PC-3 (cell line): Measurements from ENCODE around the gene PHLDB1. TPM values are rescaled to one million over a fixed set of nuclear protein-coding genes. Genes with fewer than 3 reads are reported as not detected.

Experiments
- ATAC-seq: fragments of 200-7000 bp; cut with Tn5 transposase; 2 replicates; pipeline ENCODE4 v1.9.1; 2020; ENCODE audit warnings: mild to moderate bottlenecking, moderate library complexity
- BruUV-seq: library from RNA; stranded (reverse); fragments of 400-500 nt; replicated peaks from 2 replicates; lab custom pipeline; 2021; lab: Mats Ljungman, UMichigan
- CTCF ChIA-PET: fragments of 300-600 bp; sonication (Branson Sonifier 250); formaldehyde crosslinking; loops from one replicate; lab custom pipeline; 2022; ENCODE audit warnings: antibody characterized with exemption; lab: Charles Lee
- POLR2A ChIA-PET: fragments of 300-600 bp; sonication (Branson Sonifier 250); formaldehyde crosslinking; loops from one replicate; lab custom pipeline; 2022; ENCODE audit warnings: antibody characterized with exemption; ENCODE audit not compliant: unreplicated experiment; lab: Charles Lee
- DNase-seq: peaks from one replicate; pipeline ENCODE4 v3.0.0-alpha.2; 2015
- H2AFZ ChIP-seq: fragments of 300-600 bp; sonication (generic); 2 replicates; pipeline ENCODE4 v1.6.0; 2016; ENCODE audit warnings: antibody characterized with exemption, low read length
- H3F3A ChIP-seq: fragments of 300-600 bp; sonication (generic); one replicate; pipeline ENCODE4 v1.6.0; 2017; ENCODE audit warnings: antibody characterized with exemption, low read length, control low read depth, mild to moderate bottlenecking; ENCODE audit not compliant: unreplicated experiment
- H3K27ac ChIP-seq: fragments of 300-600 bp; sonication (generic); 2 replicates; pipeline ENCODE4 v1.5.1; 2016; ENCODE audit warnings: mild to moderate bottlenecking, low read length
- H3K27me3 ChIP-seq: fragments of 300-600 bp; sonication (generic); 2 replicates; pipeline ENCODE4 v1.6.1; 2016; ENCODE audit warnings: low read length, mixed read lengths
- H3K36me3 ChIP-seq: fragments of 300-600 bp; sonication (generic); 2 replicates; pipeline ENCODE4 v1.6.1; 2016; ENCODE audit warnings: low read depth, mixed run types, low read length, mixed read lengths
- H3K4me1 ChIP-seq: fragments of 300-600 bp; sonication (generic); 2 replicates; pipeline ENCODE4 v1.5.1; 2016; ENCODE audit warnings: low read length; ENCODE audit not compliant: insufficient read depth
- H3K4me2 ChIP-seq: fragments of 300-600 bp; sonication (generic); 2 replicates; pipeline ENCODE4 v1.6.0; 2016; ENCODE audit warnings: low read length
- H3K4me3 ChIP-seq: fragments of 300-600 bp; sonication (generic); 2 replicates; pipeline ENCODE4 v1.5.1; 2016; ENCODE audit warnings: mild to moderate bottlenecking, low read length, mixed read lengths
- H3K79me2 ChIP-seq: fragments of 300-600 bp; sonication (generic); 2 replicates; pipeline ENCODE4 v1.6.1; 2017; ENCODE audit warnings: low read length, mixed read lengths
- H3K9ac ChIP-seq: fragments of 300-600 bp; sonication (generic); 2 replicates; pipeline ENCODE4 v1.6.0; 2016; ENCODE audit warnings: mild to moderate bottlenecking, low read length
- H3K9me2 ChIP-seq: fragments of 300-600 bp; sonication (generic); replicated peaks from 2 replicates; pipeline ENCODE4 v1.6.1; 2016; ENCODE audit warnings: mixed run types, low read length, mixed read lengths
- H3K9me3 ChIP-seq: fragments of 300-600 bp; sonication (generic); 2 replicates; pipeline ENCODE4 v1.6.1; 2016; ENCODE audit warnings: low read length, mixed read lengths
- H4K20me1 ChIP-seq: fragments of 300-600 bp; sonication (generic); 2 replicates; pipeline ENCODE4 v1.6.1; 2016; ENCODE audit warnings: low read length, mixed read lengths
- EZH2 ChIP-seq: fragments of 300-600 bp; sonication (generic); IDR thresholded peaks from one replicate; pipeline ENCODE4 v1.6.1; 2017; ENCODE audit warnings: antibody characterized with exemption, mild to moderate bottlenecking, low read length; ENCODE audit not compliant: unreplicated experiment
- EZH2phosphoT487 ChIP-seq: fragments of 300-600 bp; sonication (generic); IDR thresholded peaks from 2 replicates; pipeline ENCODE4 v1.6.1; 2018; ENCODE audit warnings: mild to moderate bottlenecking, antibody characterized with exemption, low read length, borderline replicate concordance
- intact Hi-C: fragments of 100-400 bp; cut with micrococcal nuclease; formaldehyde crosslinking; loops from 2 replicates; pipeline ENCODE4 v1.9.0; 2023
- total RNA-seq: library from RNA; depleted of rRNA; stranded (reverse); fragments of >200 nt; gene quantifications from 2 replicates; pipeline ENCODE4 v1.2.3, GENCODE V29; 2014
- TF ChIP-seq, protein P1 (sequence below): fragments of 300-600 bp; sonication (generic); conservative IDR thresholded peaks from 2 replicates; pipeline ENCODE4 v1.5.1; 2017; ENCODE audit warnings: antibody characterized with exemption, low read depth, mild to moderate bottlenecking, low read length

PHLDB1 gene
- total RNA-seq, 1 experiment from 2014 or later = 36.1 TPM

GRCh38 chr11:118652681-118653181 is 45.3 kb downstream of the PHLDB1 start:
- ChIA-PET CTCF (no interaction called here), POLR2A (no interaction called here)
- Histone ChIP-seq H3K27ac (no peak overlapping the region), H3K4me3 (no peak overlapping the region), H4K20me1 (no peaks in the 10 kb centered on the region), H3K9me3 (no peaks in the 10 kb centered on the region), H2AFZ (no peak overlapping the region), H3K9me2 (no peaks in the 10 kb centered on the region), H3K36me3 (no peaks in the 10 kb centered on the region; the same call in 1 of the 2 replicates), H3K4me2 (no peak overlapping the region), H3K27me3 (no peaks in the 10 kb centered on the region), H3F3A (no peaks in the 10 kb centered on the region), H3K9ac (no peak overlapping the region), H3K4me1 (no peaks in the 10 kb centered on the region), H3K79me2 (no peaks in the 10 kb centered on the region)
- no TSS peak for BruUV-seq
- TF ChIP-seq, protein P1, sequence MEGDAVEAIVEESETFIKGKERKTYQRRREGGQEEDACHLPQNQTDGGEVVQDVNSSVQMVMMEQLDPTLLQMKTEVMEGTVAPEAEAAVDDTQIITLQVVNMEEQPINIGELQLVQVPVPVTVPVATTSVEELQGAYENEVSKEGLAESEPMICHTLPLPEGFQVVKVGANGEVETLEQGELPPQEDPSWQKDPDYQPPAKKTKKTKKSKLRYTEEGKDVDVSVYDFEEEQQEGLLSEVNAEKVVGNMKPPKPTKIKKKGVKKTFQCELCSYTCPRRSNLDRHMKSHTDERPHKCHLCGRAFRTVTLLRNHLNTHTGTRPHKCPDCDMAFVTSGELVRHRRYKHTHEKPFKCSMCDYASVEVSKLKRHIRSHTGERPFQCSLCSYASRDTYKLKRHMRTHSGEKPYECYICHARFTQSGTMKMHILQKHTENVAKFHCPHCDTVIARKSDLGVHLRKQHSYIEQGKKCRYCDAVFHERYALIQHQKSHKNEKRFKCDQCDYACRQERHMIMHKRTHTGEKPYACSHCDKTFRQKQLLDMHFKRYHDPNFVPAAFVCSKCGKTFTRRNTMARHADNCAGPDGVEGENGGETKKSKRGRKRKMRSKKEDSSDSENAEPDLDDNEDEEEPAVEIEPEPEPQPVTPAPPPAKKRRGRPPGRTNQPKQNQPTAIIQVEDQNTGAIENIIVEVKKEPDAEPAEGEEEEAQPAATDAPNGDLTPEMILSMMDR = no peak
- no peak for TF ChIP-seq EZH2
- TF ChIP-seq EZH2phosphoT487 = no peak
- ATAC-seq = no peak; the same call in 1 of the 2 replicates
- intact Hi-C loops = no loop called here
- DNase-seq = no peak

DNA sequence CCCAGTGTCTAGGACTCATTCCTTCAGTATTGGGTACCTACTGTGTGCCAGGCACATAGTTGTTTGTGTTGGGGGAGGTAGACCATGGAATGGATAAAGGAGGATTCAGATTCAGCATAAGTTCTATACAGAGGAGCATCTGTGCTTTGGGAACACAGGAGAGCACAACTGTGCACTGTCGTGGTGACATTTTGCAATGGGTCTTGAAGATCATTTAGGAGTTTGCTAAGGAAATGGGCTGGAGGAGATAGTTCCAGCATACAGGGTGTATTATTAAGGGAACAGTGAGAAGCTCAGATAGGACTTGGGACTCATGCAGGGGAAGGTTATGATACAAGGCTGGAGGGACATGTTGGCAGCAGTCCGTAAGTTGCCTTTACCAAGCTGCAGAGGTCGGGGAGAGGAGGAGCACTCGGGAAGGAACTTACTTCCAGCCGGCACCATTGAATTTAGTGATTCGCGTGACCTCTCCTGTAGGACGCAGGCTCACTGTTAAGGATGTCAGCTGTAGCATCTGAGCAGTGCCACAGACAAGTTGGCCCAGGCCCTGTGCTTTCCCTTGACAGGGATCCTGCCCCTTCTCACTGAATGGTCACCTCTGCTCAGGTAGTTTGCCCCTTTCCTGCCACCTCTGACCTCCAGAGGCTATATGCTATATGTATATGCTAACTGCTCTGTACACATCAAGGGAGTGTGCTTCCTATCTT is 46.4 kb downstream of the PHLDB1 start:
- Histone ChIP-seq H3K4me1 (no peaks in the 10 kb centered on the region), H3F3A (no peaks in the 10 kb centered on the region), H3K27ac (no peak overlapping the region), H3K79me2 (no peaks in the 10 kb centered on the region), H3K9me2 (no peaks in the 10 kb centered on the region), H3K9me3 (no peaks in the 10 kb centered on the region), H4K20me1 (no peaks in the 10 kb centered on the region), H3K9ac (no peak overlapping the region), H3K4me3 (no peak overlapping the region), H3K4me2 (no peak overlapping the region), H3K27me3 (no peaks in the 10 kb centered on the region), H2AFZ (no peak overlapping the region), H3K36me3 (no peaks in the 10 kb centered on the region)
- ChIA-PET POLR2A (no interaction called here), CTCF (no interaction called here)
- no peak for ATAC-seq
- no TSS peak for BruUV-seq
- no peak for TF ChIP-seq EZH2phosphoT487
- TF ChIP-seq, protein P1 = no peak
- no peak for TF ChIP-seq EZH2
- intact Hi-C loops = no loop called here
- no peak for DNase-seq

GRCh38 chr11:118655486-118656190 is 48.2 kb downstream of the PHLDB1 start:
- ATAC-seq (no peak), DNase-seq (no peak)
- H3K27ac ChIP-seq = no peak overlapping the region
- no peak overlapping the region for H3K9ac ChIP-seq
- no peaks in the 10 kb centered on the region for H3K4me1 ChIP-seq
- no peaks in the 10 kb centered on the region for H4K20me1 ChIP-seq
- ChIA-PET CTCF (no interaction called here), POLR2A (no interaction called here)
- H3K9me3 ChIP-seq = no peaks in the 10 kb centered on the region
- no peak overlapping the region for H2AFZ ChIP-seq
- no peaks in the 10 kb centered on the region for H3K79me2 ChIP-seq
- no peak for TF ChIP-seq EZH2phosphoT487
- TF ChIP-seq, protein P1 = no peak
- H3F3A ChIP-seq = no peaks in the 10 kb centered on the region
- no peaks in the 10 kb centered on the region for H3K9me2 ChIP-seq
- H3K4me3 ChIP-seq = no peak overlapping the region
- intact Hi-C loops = no loop called here
- no peaks in the 10 kb centered on the region for H3K27me3 ChIP-seq
- no TSS peak for BruUV-seq
- no peaks in the 10 kb centered on the region for H3K36me3 ChIP-seq
- H3K4me2 ChIP-seq = no peak overlapping the region
